22Rv1 (cell line): ENCODE measurements around the gene ZNF227.

Source experiments
- CTCF ChIP-seq: fragments of 450-650 bp; IDR thresholded peaks from 2 replicates; pipeline ENCODE4 v1.5.1; 2017; ENCODE audit warnings: mild to moderate bottlenecking
- ZFX ChIP-seq: fragments of 450-650 bp; IDR thresholded peaks from 2 replicates; pipeline ENCODE4 v1.6.1; 2017; ENCODE audit warnings: antibody characterized with exemption, borderline replicate concordance

- TF ChIP-seq CTCF (no peak), ZFX (no peak)
Measured at GRCh38 chr19:44202974-44203373, 9.4 kb upstream of the ZNF227 start.
